Measurements from ENCODE around the gene SPNS2.

GRCh38 chr17:4460661-4461060 is 38.0 kb upstream of the SPNS2 start:
- TF ChIP-seq CTCF (IDR thresholded peaks at IDR 0.05; ENCODE audit: low read depth, low read length, missing input control) (no peak), JUND (IDR thresholded peaks at IDR 0.05) (no peak), REST (IDR thresholded peaks at IDR 0.05) (no peak), EGR1 (IDR thresholded peaks at IDR 0.05; ENCODE audit: low read depth in 2 of 2) (no peak), RAD21 (IDR thresholded peaks at IDR 0.05) (no peak), ZBTB33 (IDR thresholded peaks at IDR 0.05) (no peak), MAX (IDR thresholded peaks at IDR 0.05) (no peak), ATF3 (IDR thresholded peaks at IDR 0.05) (no peak), TAF1 (conservative IDR thresholded peaks at IDR 0.05) (no peak), YY1 (IDR thresholded peaks at IDR 0.05) (no peak), RXRA (IDR thresholded peaks at IDR 0.05) (no peak), SP1 (IDR thresholded peaks at IDR 0.05) (no peak), GABPA (IDR thresholded peaks at IDR 0.05 in 1 of 2, conservative IDR thresholded peaks at IDR 0.05 in 1 of 2) (no peak)

Data from liver (tissue), 3 donors.